Esophagus muscularis mucosa (tissue), 4 donors: Measurements from ENCODE around the gene EMILIN3. TPM values are rescaled to one million over a fixed set of nuclear protein-coding genes. Genes with fewer than 3 reads are reported as not detected.

ENCODE experiments used
- DNase-seq: peaks from one replicate; pipeline ENCODE4 v3.0.0-alpha.2; 2017; ENCODE audit errors: extremely low spot score
- H3K27ac ChIP-seq, 4 donors: fragments of 200-600 bp; sonication (generic); replicated peaks in 1 of 4; 1 replicate in 3 of 4; 2 replicates in 1 of 4; pipeline ENCODE4 v1.5.1; 2016 to 2019; ENCODE audit warnings: mild to moderate bottlenecking in 1 of 4
- H3K27me3 ChIP-seq, 4 donors: fragments of 200-600 bp; sonication (generic); one replicate each; pipeline versions ENCODE4 v1.5.1 to v1.6.0; 2016 to 2019
- H3K36me3 ChIP-seq, 4 donors: fragments of 200-600 bp; sonication (generic); one replicate each; pipeline ENCODE4 v1.5.1; 2016 to 2019
- H3K4me1 ChIP-seq, 4 donors: fragments of 200-600 bp; sonication (generic); one replicate each; pipeline ENCODE4 v1.5.1; 2016 to 2019
- H3K4me3 ChIP-seq, 4 donors: fragments of 200-600 bp; sonication (generic); 1 replicate in 2 of 4; 2 replicates in 2 of 4; pipeline ENCODE4 v1.5.1; 2016 to 2019; ENCODE audit warnings: mild to moderate bottlenecking in 4 of 4, moderate library complexity in 1 of 4
- H3K9me3 ChIP-seq, 4 donors: fragments of 200-600 bp; sonication (generic); 1 replicate in 3 of 4; 2 replicates in 1 of 4; pipeline ENCODE4 v1.5.1; 2016 to 2019
- EP300 ChIP-seq: sonication (generic); formaldehyde crosslinking; IDR thresholded peaks from one replicate; pipeline ENCODE4 v1.6.1; 2017; ENCODE audit warnings: antibody characterized with exemption
- POLR2A ChIP-seq: fragments of 450-650 bp; IDR thresholded peaks from one replicate; pipeline ENCODE4 v1.6.1; 2017; ENCODE audit warnings: antibody characterized with exemption, moderate library complexity, mild to moderate bottlenecking, low read depth
- POLR2AphosphoS5 ChIP-seq, 2 donors: sonication (generic); formaldehyde crosslinking; IDR thresholded peaks; one replicate each; pipeline ENCODE4 v1.6.1; 2017; ENCODE audit warnings: antibody characterized with exemption in 2 of 2
- WGBS: methylation state at CpG from one replicate; pipeline ENCODE4 v1.1.5; 2018; 5-methylcytosine and 5-hydroxymethylcytosine counted together
- intact Hi-C: fragments of 100-400 bp; cut with DNase I; formaldehyde crosslinking; loops from one replicate; pipeline ENCODE4 v1.15.1; 2023
- total RNA-seq, 4 donors: library from RNA; depleted of rRNA; stranded (reverse); fragments of >200 nt; gene quantifications; one replicate each; pipeline versions ENCODE4 v1.1.0 to v1.2.1, GENCODE V29; 2016
- TF ChIP-seq, protein P1 (sequence below), 3 experiments: fragments of 200-600 bp in 2 of 3; fragments of 450-650 bp in 1 of 3; sonication (generic) in 2 of 3; IDR thresholded peaks; one replicate each; pipeline ENCODE4 v1.5.1; 2017 to 2019; ENCODE audit warnings: antibody characterized with exemption in 3 of 3, mild to moderate bottlenecking in 2 of 3, moderate library complexity in 1 of 3

The EMILIN3 gene
- total RNA-seq, 4 donors from 2014 or later, result 0.83 to 5.6 (median 4.5) TPM

DNA sequence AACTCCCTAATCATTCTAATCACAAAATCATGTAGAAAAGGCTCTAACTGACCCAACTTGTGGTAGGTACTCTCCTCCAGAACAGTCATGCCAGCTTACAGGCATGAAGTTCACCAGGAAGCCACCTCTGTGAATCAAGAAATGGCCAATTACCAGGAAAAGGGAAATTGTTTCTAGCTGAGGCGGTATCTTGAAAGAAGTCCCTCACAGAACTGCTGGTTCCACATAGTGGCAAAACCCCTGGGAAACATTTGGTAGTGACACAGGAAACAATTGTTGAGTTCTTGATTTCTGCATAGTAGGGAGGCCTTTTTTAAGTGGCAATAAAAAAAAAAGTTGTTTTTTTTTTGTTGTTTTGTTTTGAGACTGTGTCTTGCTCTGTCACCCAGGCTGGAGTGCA is 45.6 kb downstream of the EMILIN3 start:
- WGBS, result 100% methylated on average over 1 of the region's 1 CpG

DNA sequence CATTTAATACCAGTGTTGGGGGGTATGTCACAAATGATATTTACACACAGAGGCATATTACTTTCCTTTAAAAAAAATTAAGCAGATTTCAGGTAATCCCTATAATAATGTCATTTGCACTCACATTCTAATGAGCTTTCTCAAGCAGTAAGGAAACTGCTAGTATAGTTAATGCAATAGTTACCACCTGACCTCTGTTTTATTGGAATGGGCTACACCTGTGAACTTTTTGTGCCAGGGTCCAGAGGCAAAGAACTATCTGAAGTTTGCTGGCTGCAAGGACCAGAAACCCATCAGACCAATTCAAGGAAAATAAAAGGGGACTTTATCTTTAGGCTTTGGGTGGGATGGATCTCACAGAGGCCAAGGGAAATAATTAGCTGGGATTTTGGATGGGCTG is 46.2 kb downstream of the EMILIN3 start:
- no peaks in the 10 kb centered on the region for H3K9me3 ChIP-seq
- H3K4me3 ChIP-seq, result no peak overlapping the region
- DNase-seq, result no peak
- H3K27me3 ChIP-seq, result no peaks in the 10 kb centered on the region
- TF ChIP-seq POLR2AphosphoS5 (IDR thresholded peaks at IDR 0.05) (no peak), POLR2A (no peak)
- H3K4me1 ChIP-seq, result peaks cover 11 to 19% (median 15%) of the 10 kb centered on the region in 4 donors
- no peak overlapping the region for H3K27ac ChIP-seq
- H3K36me3 ChIP-seq, result no peaks in the 10 kb centered on the region
- intact Hi-C loops, result no loop called here

More for the DNA sequence above, 45.6 kb downstream of the EMILIN3 start:
- no peaks in the 10 kb centered on the region for H3K9me3 ChIP-seq
- no peak for DNase-seq
- H3K4me1 ChIP-seq, result peaks cover 9 to 14% (median 10%) of the 10 kb centered on the region in 4 donors
- H3K27me3 ChIP-seq, result no peaks in the 10 kb centered on the region
- H3K4me3 ChIP-seq, result no peak overlapping the region
- intact Hi-C loops, result no loop called here
- TF ChIP-seq POLR2AphosphoS5 (IDR thresholded peaks at IDR 0.05) (no peak), POLR2A (no peak), EP300 (no peak)
- TF ChIP-seq, protein P1, sequence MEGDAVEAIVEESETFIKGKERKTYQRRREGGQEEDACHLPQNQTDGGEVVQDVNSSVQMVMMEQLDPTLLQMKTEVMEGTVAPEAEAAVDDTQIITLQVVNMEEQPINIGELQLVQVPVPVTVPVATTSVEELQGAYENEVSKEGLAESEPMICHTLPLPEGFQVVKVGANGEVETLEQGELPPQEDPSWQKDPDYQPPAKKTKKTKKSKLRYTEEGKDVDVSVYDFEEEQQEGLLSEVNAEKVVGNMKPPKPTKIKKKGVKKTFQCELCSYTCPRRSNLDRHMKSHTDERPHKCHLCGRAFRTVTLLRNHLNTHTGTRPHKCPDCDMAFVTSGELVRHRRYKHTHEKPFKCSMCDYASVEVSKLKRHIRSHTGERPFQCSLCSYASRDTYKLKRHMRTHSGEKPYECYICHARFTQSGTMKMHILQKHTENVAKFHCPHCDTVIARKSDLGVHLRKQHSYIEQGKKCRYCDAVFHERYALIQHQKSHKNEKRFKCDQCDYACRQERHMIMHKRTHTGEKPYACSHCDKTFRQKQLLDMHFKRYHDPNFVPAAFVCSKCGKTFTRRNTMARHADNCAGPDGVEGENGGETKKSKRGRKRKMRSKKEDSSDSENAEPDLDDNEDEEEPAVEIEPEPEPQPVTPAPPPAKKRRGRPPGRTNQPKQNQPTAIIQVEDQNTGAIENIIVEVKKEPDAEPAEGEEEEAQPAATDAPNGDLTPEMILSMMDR (IDR thresholded peaks at IDR 0.05), result no peak
- no peaks in the 10 kb centered on the region for H3K36me3 ChIP-seq
- no peak overlapping the region for H3K27ac ChIP-seq

DNA sequence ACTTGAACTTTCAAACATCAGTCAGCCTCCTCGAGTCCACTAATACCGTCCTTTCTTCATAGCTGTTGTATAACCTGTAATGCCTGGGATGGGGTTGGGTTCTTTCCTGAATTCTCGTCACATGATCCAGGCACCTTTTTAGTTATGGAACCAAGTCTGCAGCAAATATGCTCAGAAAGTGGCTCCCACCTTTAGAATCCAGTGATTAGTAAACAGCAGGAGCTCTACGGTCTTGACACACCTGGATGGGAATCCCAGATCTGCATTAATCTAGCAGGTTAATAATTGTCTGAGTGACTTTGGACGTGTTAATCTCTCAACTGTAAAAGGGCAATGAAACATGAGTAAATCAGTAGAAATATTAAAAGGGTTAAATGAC is 48.4 kb downstream of the EMILIN3 start:
- peak overlapping the region; percentile 89 to 97 (median 95) for H3K27ac ChIP-seq
- intact Hi-C loops, result loop anchor here (5.0 kb wide), 2 partner anchors 66 to 86 kb away; no protein-coding TSS in a partner anchor

DNA sequence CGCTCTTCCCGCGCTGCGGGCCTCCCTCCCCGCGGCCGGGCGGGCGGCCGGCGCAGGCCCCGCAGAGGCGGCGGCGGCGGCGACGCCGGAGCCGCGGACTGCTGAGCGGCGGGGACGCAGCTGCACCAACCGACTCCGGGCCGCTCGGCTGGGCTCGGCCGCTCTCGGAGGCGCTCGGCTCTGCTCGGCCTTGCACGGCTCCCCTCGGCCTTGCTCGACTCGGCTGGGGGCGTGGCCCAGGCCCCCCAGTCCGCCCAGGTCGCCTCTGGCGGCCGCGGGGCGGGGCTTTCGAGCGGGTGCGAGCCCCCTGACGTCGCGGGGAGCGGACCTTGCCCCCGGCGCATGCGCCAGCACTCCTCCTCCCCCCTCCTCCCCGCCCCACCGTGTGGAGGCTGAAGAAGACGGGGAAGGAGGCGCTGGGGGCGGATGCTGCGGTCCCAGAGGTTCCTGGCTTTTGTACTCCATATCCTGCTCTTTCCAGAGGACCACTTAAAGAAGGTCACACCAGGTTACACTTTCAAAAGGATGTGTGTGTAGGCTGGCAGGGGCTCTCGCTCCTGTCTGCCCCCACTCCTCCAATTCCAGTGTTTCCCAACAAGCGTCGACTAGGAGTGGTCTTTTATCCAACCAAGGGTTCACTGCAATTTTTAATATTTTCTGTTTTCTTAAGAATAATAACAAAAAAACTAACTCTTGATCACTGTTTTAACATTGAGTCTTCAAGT is 48.9 kb downstream of the EMILIN3 start, which contains the start of gene ZHX3:
TSS of gene ZHX3 (minus strand) at position 186 of the 725 bp plus-strand sequence. CDS start 112,815 bp downstream, outside the sequence.
- Histone ChIP-seq H3K4me1 (peaks cover 24 to 46% (median 43%) of the 10 kb centered on the region in 4 donors), H3K27ac (peak within 1 kb of the TSS; percentile 89 to 97 (median 95)), H3K27me3 (no peaks in the 10 kb centered on the region), H3K4me3 (peak within 1 kb of the TSS; percentile 76 to 89 (median 83)), H3K36me3 (no peaks in the 10 kb centered on the region), H3K9me3 (no peaks in the 10 kb centered on the region)
- no peak for TF ChIP-seq EP300
- TF ChIP-seq POLR2AphosphoS5 (IDR thresholded peaks at IDR 0.05), result peak; percentile 94 to 95
- intact Hi-C loops, result loop anchor here (5.0 kb wide), 2 partner anchors 65 to 85 kb away; no protein-coding TSS in a partner anchor
- DNase-seq, result peak; percentile 97
- WGBS, result under 1% methylated on average over 30 of the region's 64 CpGs

More for the DNA sequence above, 48.4 kb downstream of the EMILIN3 start:
- 65% methylated on average over 5 of the region's 5 CpGs for WGBS
- Histone ChIP-seq H3K4me1 (peaks cover 24 to 40% (median 37%) of the 10 kb centered on the region in 4 donors), H3K9me3 (no peaks in the 10 kb centered on the region), H3K4me3 (peak overlapping the region; percentile 76 to 89 (median 83)), H3K27me3 (no peaks in the 10 kb centered on the region), H3K36me3 (no peaks in the 10 kb centered on the region)
- no peak for DNase-seq
- TF ChIP-seq EP300 (no peak), POLR2AphosphoS5 (IDR thresholded peaks at IDR 0.05) (no peak), POLR2A (no peak)
- TF ChIP-seq, protein P1 (IDR thresholded peaks at IDR 0.05), result no peak

DNA sequence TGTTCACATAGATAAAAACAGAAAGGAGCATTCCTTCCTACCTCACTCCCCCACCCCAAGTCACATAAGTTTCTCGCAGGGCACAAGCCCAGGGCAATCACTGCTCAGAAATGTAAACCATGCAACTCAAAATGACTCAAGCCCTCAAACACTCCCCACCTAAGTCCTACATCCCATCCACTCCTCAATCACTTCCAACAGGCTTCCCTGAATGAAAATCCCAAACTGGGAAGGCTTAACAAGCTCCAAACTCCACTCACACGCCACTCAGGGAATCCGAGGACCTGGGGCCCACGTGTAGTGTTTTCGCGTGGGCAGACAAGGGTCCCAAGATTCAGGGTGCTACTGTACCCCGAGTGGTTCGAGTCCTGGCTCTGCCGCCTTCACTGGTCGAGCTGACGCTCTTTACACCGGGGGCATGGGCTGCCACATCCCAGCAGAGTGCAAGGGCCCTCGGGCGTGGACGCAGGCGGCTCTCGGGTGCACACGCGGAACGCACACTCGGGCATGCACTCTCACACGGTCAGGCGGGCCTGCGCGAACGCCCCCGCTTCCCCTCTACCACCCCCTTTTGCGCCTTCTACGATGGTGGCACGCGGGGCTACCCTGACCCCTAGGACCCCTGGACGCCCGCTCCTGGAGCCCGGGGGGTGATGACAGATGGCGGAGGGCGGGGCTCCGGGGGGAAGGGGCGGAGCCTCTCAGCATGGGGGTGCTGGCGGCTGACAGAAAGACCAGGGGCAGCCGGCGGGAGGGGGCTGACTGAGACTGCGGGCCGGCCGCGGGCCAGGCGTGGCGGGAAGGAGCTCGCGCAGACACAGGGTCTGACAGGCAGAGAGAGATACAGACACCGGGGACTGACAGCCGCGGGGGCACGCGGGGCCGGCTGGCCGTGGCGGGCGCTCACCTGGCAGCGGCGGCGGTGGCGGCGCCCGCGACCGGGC is 49.7 kb downstream of the EMILIN3 start:
- Histone ChIP-seq H3K27me3 (no peaks in the 10 kb centered on the region), H3K9me3 (no peaks in the 10 kb centered on the region), H3K27ac (peak overlapping the region; percentile 89 to 97 (median 95)), H3K4me1 (peaks cover 24 to 54% (median 50%) of the 10 kb centered on the region in 4 donors), H3K4me3 (peak overlapping the region; percentile 76 to 89 (median 83)), H3K36me3 (no peaks in the 10 kb centered on the region)
- intact Hi-C loops, result loop anchor here (5.0 kb wide), 2 partner anchors 65 to 85 kb away; no protein-coding TSS in a partner anchor
- WGBS, result 2% methylated on average over 17 of the region's 66 CpGs
- TF ChIP-seq POLR2AphosphoS5 (IDR thresholded peaks at IDR 0.05), result peak; percentile 40 to 67
- no peak for TF ChIP-seq POLR2A
- TF ChIP-seq, protein P1 (IDR thresholded peaks at IDR 0.05), result no peak
- no peak for TF ChIP-seq EP300
- peak; percentile 94 for DNase-seq
